HFF-Myc (cell line): ENCODE results near the gene NARS2.
"Not testable (repeated sequence)": the region's sequence is repeated elsewhere in the genome, so short reads cannot be mapped to it uniquely, and the experiment has no call there.

Source experiments
- DNase-seq: peaks from one replicate; pipeline ENCODE4 v3.0.0-alpha.2; 2011; ENCODE audit warnings: low read depth; ENCODE audit errors: extremely low read depth
- H3K4me3 ChIP-seq: replicated peaks from 2 replicates; pipeline ENCODE4 v1.5.1; 2011; ENCODE audit warnings: low read depth, mild to moderate bottlenecking, control low read depth, low read length
- CTCF ChIP-seq: IDR thresholded peaks from 2 replicates; pipeline ENCODE4 v1.5.1; 2012; ENCODE audit warnings: mild to moderate bottlenecking, low read depth, low read length, control low read depth; ENCODE audit errors: missing control alignments

Gene NARS2

GRCh38 chr11:78607696-78608095 lies 33.0 kb upstream of the NARS2 start:
- TF ChIP-seq CTCF: no peak
- H3K4me3 ChIP-seq: no peak overlapping the region
- DNase-seq: no peak

- TF ChIP-seq CTCF: no peak
- DNase-seq: no peak
- no peak overlapping the region for H3K4me3 ChIP-seq
Measured at GRCh38 chr11:78606667-78607066, 32.0 kb upstream of the NARS2 start.

- no peak for TF ChIP-seq CTCF
- no peak overlapping the region for H3K4me3 ChIP-seq
- no peak for DNase-seq
Measured at GRCh38 chr11:78605296-78605695, 30.6 kb upstream of the NARS2 start.

- DNase-seq: no peak
- TF ChIP-seq CTCF: no peak
- no peak overlapping the region for H3K4me3 ChIP-seq
Measured at GRCh38 chr11:78603792-78604191, 29.1 kb upstream of the NARS2 start.

GRCh38 chr11:78602771-78603170 lies 28.1 kb upstream of the NARS2 start:
- DNase-seq, H3K4me3 ChIP-seq: not testable (repeated sequence)

- H3K4me3 ChIP-seq, DNase-seq: not testable (repeated sequence)
Measured at GRCh38 chr11:78601066-78601465, 26.4 kb upstream of the NARS2 start.

- not testable (repeated sequence) for DNase-seq
Measured at GRCh38 chr11:78597579-78597978, 22.9 kb upstream of the NARS2 start.

GRCh38 chr11:78595436-78596130 lies 20.9 kb upstream of the NARS2 start:
- no peak for TF ChIP-seq CTCF
- H3K4me3 ChIP-seq: no peak overlapping the region
- DNase-seq: peak; percentile 87

More at GRCh38 chr11:78597579-78597978, 22.9 kb upstream of the NARS2 start:
- H3K4me3 ChIP-seq: not testable (repeated sequence)
